ENCODE measurements around the gene SMAP2.
A peak's percentile ranks its signal among the peaks of the same experiment; 100 is the strongest.

The SMAP2 gene

DNA sequence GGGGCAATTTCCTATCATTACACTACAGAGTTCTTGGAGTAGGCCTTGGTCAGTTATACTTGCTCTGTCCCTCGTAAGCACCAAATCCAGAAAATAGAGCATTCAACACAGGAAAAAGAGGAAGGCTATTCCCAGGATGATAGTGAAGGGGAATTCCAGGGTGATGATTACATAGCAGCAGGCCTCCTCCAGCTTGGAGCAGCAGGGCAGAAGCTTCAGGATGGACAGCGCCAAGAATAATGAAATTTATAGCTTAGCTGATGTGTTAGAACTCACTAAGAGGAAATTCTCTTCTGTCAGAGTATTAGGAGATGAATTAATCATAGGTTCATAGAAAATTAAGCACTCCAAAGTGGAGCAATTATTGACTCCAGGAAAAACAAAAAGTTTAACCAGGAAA lies 10.8 kb upstream of the SMAP2 start:
- DNase-seq (ENCODE audit: insufficient read length, low spot score) (no peak), FAIRE-seq (no peak)
- TF ChIP-seq SPI1 (IDR thresholded peaks at IDR 0.05; ENCODE audit: low read depth, low read length) (no peak), POLR2A (IDR thresholded peaks at IDR 0.05; ENCODE audit: low read depth, low read length) (no peak), POU2F2 (IDR thresholded peaks at IDR 0.05; ENCODE audit: low read depth, low read length) (no peak), POLR2AphosphoS5 (IDR thresholded peaks at IDR 0.05; ENCODE audit: low read depth, low read length) (no peak), PAX5 (IDR thresholded peaks at IDR 0.05; ENCODE audit: insufficient read depth, low read length, severe bottlenecking) (no peak), TAF1 (IDR thresholded peaks at IDR 0.05; ENCODE audit: low read depth, low read length) (no peak)

- TF ChIP-seq POLR2A (IDR thresholded peaks at IDR 0.05; ENCODE audit: low read depth, low read length) = no peak
- peak; percentile 88 for TF ChIP-seq POU2F2 (IDR thresholded peaks at IDR 0.05; ENCODE audit: low read depth, low read length)
- FAIRE-seq (peak; percentile 92), DNase-seq (ENCODE audit: insufficient read length, low spot score) (no peak)
Measured at GRCh38 chr1:40363721-40364120, 9.8 kb upstream of the SMAP2 start.

- FAIRE-seq = no peak
- TF ChIP-seq POU2F2 (IDR thresholded peaks at IDR 0.05; ENCODE audit: low read depth, low read length) = no peak
- no peak for TF ChIP-seq TAF1 (IDR thresholded peaks at IDR 0.05; ENCODE audit: low read depth, low read length)
- TF ChIP-seq SPI1 (IDR thresholded peaks at IDR 0.05; ENCODE audit: low read depth, low read length) = no peak
- no peak for TF ChIP-seq PAX5 (IDR thresholded peaks at IDR 0.05; ENCODE audit: insufficient read depth, low read length, severe bottlenecking)
- TF ChIP-seq POLR2A (IDR thresholded peaks at IDR 0.05; ENCODE audit: low read depth, low read length) = no peak
- no peak for TF ChIP-seq POLR2AphosphoS5 (IDR thresholded peaks at IDR 0.05; ENCODE audit: low read depth, low read length)
- no peak for DNase-seq (ENCODE audit: insufficient read length, low spot score)
Measured at GRCh38 chr1:40371707-40372258, 1.7 kb upstream of the SMAP2 start.

GRCh38 chr1:40372658-40373322 lies 737 bp upstream of the SMAP2 start:
- TF ChIP-seq POLR2AphosphoS5 (IDR thresholded peaks at IDR 0.05; ENCODE audit: low read depth, low read length) (no peak), SPI1 (IDR thresholded peaks at IDR 0.05; ENCODE audit: low read depth, low read length) (no peak), POLR2A (IDR thresholded peaks at IDR 0.05; ENCODE audit: low read depth, low read length) (no peak), TAF1 (IDR thresholded peaks at IDR 0.05; ENCODE audit: low read depth, low read length) (no peak), POU2F2 (IDR thresholded peaks at IDR 0.05; ENCODE audit: low read depth, low read length) (no peak), PAX5 (IDR thresholded peaks at IDR 0.05; ENCODE audit: insufficient read depth, low read length, severe bottlenecking) (no peak)
- DNase-seq (ENCODE audit: insufficient read length, low spot score) (no peak), FAIRE-seq (no peak)

- no peak for DNase-seq (ENCODE audit: insufficient read length, low spot score)
- TF ChIP-seq POU2F2 (IDR thresholded peaks at IDR 0.05; ENCODE audit: low read depth, low read length) = no peak
- peak; percentile 52; the same call in 1 of the 2 replicates for TF ChIP-seq POLR2A (IDR thresholded peaks at IDR 0.05; ENCODE audit: low read depth, low read length)
- peak; percentile 26 for FAIRE-seq
Measured at GRCh38 chr1:40377512-40377911, 4.0 kb downstream of the SMAP2 start.

- DNase-seq (ENCODE audit: insufficient read length, low spot score) (no peak), FAIRE-seq (no peak)
- TF ChIP-seq TAF1 (IDR thresholded peaks at IDR 0.05; ENCODE audit: low read depth, low read length) = no peak
- TF ChIP-seq POLR2AphosphoS5 (IDR thresholded peaks at IDR 0.05; ENCODE audit: low read depth, low read length) = no peak
- TF ChIP-seq SPI1 (IDR thresholded peaks at IDR 0.05; ENCODE audit: low read depth, low read length) = no peak
- TF ChIP-seq POLR2A (IDR thresholded peaks at IDR 0.05; ENCODE audit: low read depth, low read length) = no peak
- no peak for TF ChIP-seq PAX5 (IDR thresholded peaks at IDR 0.05; ENCODE audit: insufficient read depth, low read length, severe bottlenecking)
- no peak for TF ChIP-seq POU2F2 (IDR thresholded peaks at IDR 0.05; ENCODE audit: low read depth, low read length)
Measured at GRCh38 chr1:40379785-40380452, 6.4 kb downstream of the SMAP2 start.

DNA sequence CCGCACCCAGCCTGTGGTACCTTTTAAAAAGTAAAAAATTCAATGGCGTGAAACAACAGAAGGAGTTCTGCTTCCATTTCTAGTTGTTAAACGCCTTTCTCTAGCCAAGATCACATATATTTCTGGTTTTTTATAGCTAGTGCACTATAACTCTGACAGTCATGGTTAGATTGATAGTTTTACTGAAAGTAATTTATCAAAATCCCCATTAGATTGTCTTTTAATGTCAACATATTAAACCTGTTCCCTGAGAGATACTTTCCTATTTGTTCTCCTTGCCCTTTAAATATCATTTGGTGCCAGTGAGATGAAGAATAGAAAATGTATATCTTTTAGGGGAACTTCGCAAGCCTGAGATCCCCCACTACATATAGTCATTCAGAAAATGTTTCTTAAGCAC lies 7.3 kb downstream of the SMAP2 start:
- FAIRE-seq = peak; percentile 33
- TF ChIP-seq POLR2AphosphoS5 (IDR thresholded peaks at IDR 0.05; ENCODE audit: low read depth, low read length) = no peak
- TF ChIP-seq POU2F2 (IDR thresholded peaks at IDR 0.05; ENCODE audit: low read depth, low read length) = no peak
- no peak for TF ChIP-seq TAF1 (IDR thresholded peaks at IDR 0.05; ENCODE audit: low read depth, low read length)
- TF ChIP-seq PAX5 (IDR thresholded peaks at IDR 0.05; ENCODE audit: insufficient read depth, low read length, severe bottlenecking) = no peak
- no peak for TF ChIP-seq POLR2A (IDR thresholded peaks at IDR 0.05; ENCODE audit: low read depth, low read length)
- TF ChIP-seq SPI1 (IDR thresholded peaks at IDR 0.05; ENCODE audit: low read depth, low read length) = no peak
- no peak for DNase-seq (ENCODE audit: insufficient read length, low spot score)

- DNase-seq (ENCODE audit: insufficient read length, low spot score) (no peak), FAIRE-seq (peak; percentile 90)
- TF ChIP-seq POLR2AphosphoS5 (IDR thresholded peaks at IDR 0.05; ENCODE audit: low read depth, low read length) (peak; percentile 71; the same call in 1 of the 2 replicates), SPI1 (IDR thresholded peaks at IDR 0.05; ENCODE audit: low read depth, low read length) (peak; percentile 45), PAX5 (IDR thresholded peaks at IDR 0.05; ENCODE audit: insufficient read depth, low read length, severe bottlenecking) (no peak), TAF1 (IDR thresholded peaks at IDR 0.05; ENCODE audit: low read depth, low read length) (no peak), POU2F2 (IDR thresholded peaks at IDR 0.05; ENCODE audit: low read depth, low read length) (peak; percentile 75; the same call in 1 of the 2 replicates), POLR2A (IDR thresholded peaks at IDR 0.05; ENCODE audit: low read depth, low read length) (peak; percentile 72)
Measured at GRCh38 chr1:40381268-40382107, 8.0 kb downstream of the SMAP2 start.

- TF ChIP-seq POLR2A (IDR thresholded peaks at IDR 0.05; ENCODE audit: low read depth, low read length) (peak; percentile 29; the same call in 1 of the 2 replicates), POU2F2 (IDR thresholded peaks at IDR 0.05; ENCODE audit: low read depth, low read length) (no peak), SPI1 (IDR thresholded peaks at IDR 0.05; ENCODE audit: low read depth, low read length) (no peak), POLR2AphosphoS5 (IDR thresholded peaks at IDR 0.05; ENCODE audit: low read depth, low read length) (no peak), PAX5 (IDR thresholded peaks at IDR 0.05; ENCODE audit: insufficient read depth, low read length, severe bottlenecking) (no peak)
- FAIRE-seq = peak; percentile 88
- DNase-seq (ENCODE audit: insufficient read length, low spot score) = no peak
Measured at GRCh38 chr1:40382108-40382460, 8.6 kb downstream of the SMAP2 start.
